Lung (tissue), 12 donors: ENCODE results near the gene LYPD6B. TPM values are rescaled to one million over a fixed set of nuclear protein-coding genes. Genes with fewer than 3 reads are reported as not detected.

Experiments
- ATAC-seq: fragments of 200-7000 bp; cut with Tn5 transposase; one replicate; pipeline ENCODE4 v1.9.1; 2020; ENCODE audit warnings: moderate number of reproducible peaks; ENCODE audit not compliant: insufficient read depth, low FRiP score
- DNase-seq, 3 donors: peaks; one replicate each; pipeline ENCODE4 v3.0.0-alpha.2; 2013 to 2017
- H3K27ac ChIP-seq, 2 donors: one replicate each; pipeline ENCODE4 v1.5.1; 2013; ENCODE audit warnings: mild to moderate bottlenecking in 2 of 2, moderate library complexity in 2 of 2, control low read depth in 1 of 2, inconsistent platforms in 1 of 2, low read depth in 1 of 2, low read length in 1 of 2
- H3K27me3 ChIP-seq, 3 donors: one replicate each; pipeline ENCODE4 v1.5.1; 2013; ENCODE audit warnings: low read length in 2 of 3; ENCODE audit not compliant: control insufficient read depth in 3 of 3, insufficient read depth in 3 of 3
- H3K36me3 ChIP-seq, 4 donors: one replicate each; pipeline ENCODE4 v1.5.1; 2013; ENCODE audit warnings: low read length in 4 of 4, mild to moderate bottlenecking in 1 of 4, moderate library complexity in 1 of 4; ENCODE audit not compliant: control insufficient read depth in 4 of 4, insufficient read depth in 4 of 4
- H3K4me1 ChIP-seq, 5 donors: one replicate each; pipeline ENCODE4 v1.5.1; 2013; ENCODE audit warnings: low read length in 5 of 5, mild to moderate bottlenecking in 2 of 5, moderate library complexity in 1 of 5; ENCODE audit not compliant: control insufficient read depth in 5 of 5, insufficient read depth in 5 of 5
- H3K4me3 ChIP-seq: one replicate; pipeline ENCODE4 v1.5.1; 2013; ENCODE audit warnings: mild to moderate bottlenecking, control low read depth, moderate library complexity
- H3K9ac ChIP-seq, 2 donors: one replicate each; pipeline ENCODE4 v1.5.1; 2013; ENCODE audit warnings: low read length in 2 of 2, control low read depth in 1 of 2; ENCODE audit not compliant: insufficient read depth in 1 of 2
- H3K9me3 ChIP-seq, 4 donors: one replicate each; pipeline ENCODE4 v1.5.1; 2013; ENCODE audit warnings: low read length in 3 of 4, mild to moderate bottlenecking in 1 of 4, moderate library complexity in 1 of 4; ENCODE audit not compliant: control insufficient read depth in 4 of 4, insufficient read depth in 3 of 4
- WGBS, 2 donors: extraction: QIAGEN DNeasy Blood & Tissue Kit; methylation state at CpG; one replicate each; pipeline ENCODE4 v1.1.7; 2013; 5-methylcytosine and 5-hydroxymethylcytosine counted together
- polyA plus RNA-seq, 2 donors: library from polyadenylated mRNA; stranded (reverse); fragments of 200-250 nt; gene quantifications; one replicate each; pipeline ENCODE4 v1.2.1, GENCODE V29; 2013
- total RNA-seq, 2 donors: library from RNA; depleted of rRNA in 1 of 2; stranded (reverse); fragments of >200 nt in 1 of 2; gene quantifications; one replicate each; pipeline ENCODE4 v1.2.1, GENCODE V29; 2014 to 2021
- TF ChIP-seq, protein P1 (sequence below): IDR thresholded peaks from 2 replicates; pipeline ENCODE4 v1.5.1; 2012; ENCODE audit warnings: mild to moderate bottlenecking; ENCODE audit errors: control extremely low read depth, extremely low read depth
- donor health status: control.
- donor health status: control.
- donor health status: Bipolar disorder and iron deficiency.
- donor health status: healthy.
- donor health status: DM: yes; HTN: yes; CAD: no.

The LYPD6B gene
- total and polyA plus RNA-seq, 4 donors = 2.5 to 12.4 (median 3.4) TPM

DNA sequence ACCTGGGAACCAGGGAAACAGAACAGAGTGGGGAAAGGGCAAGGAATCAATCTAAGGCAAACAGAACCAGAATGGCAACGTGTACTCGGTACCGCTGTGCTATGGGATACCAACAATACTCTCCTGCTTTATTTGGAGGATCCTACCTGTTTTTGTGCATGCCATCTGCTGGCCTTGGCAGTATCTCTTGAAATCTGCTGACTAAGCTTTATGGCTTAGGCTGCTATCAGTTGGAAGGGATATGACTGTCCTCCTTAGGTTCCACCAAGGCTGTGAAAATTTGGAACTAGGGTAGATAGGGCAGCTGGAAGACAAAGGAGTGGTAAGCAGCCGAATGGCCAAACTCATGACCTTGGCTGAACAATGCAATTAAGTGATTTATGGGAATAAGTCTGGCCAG lies 220.6 kb downstream of the LYPD6B start:
- TF ChIP-seq, protein P1, sequence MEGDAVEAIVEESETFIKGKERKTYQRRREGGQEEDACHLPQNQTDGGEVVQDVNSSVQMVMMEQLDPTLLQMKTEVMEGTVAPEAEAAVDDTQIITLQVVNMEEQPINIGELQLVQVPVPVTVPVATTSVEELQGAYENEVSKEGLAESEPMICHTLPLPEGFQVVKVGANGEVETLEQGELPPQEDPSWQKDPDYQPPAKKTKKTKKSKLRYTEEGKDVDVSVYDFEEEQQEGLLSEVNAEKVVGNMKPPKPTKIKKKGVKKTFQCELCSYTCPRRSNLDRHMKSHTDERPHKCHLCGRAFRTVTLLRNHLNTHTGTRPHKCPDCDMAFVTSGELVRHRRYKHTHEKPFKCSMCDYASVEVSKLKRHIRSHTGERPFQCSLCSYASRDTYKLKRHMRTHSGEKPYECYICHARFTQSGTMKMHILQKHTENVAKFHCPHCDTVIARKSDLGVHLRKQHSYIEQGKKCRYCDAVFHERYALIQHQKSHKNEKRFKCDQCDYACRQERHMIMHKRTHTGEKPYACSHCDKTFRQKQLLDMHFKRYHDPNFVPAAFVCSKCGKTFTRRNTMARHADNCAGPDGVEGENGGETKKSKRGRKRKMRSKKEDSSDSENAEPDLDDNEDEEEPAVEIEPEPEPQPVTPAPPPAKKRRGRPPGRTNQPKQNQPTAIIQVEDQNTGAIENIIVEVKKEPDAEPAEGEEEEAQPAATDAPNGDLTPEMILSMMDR = no peak
- ATAC-seq = no peak
- no peak for DNase-seq
- Histone ChIP-seq H3K27ac (no peak overlapping the region), H3K9ac (no peak overlapping the region), H3K9me3 (peaks cover 0 to 3% (median 1%) of the 10 kb centered on the region in 4 donors), H3K4me1 (peaks cover 0 to 33% (median 0%) of the 10 kb centered on the region in 5 donors), H3K27me3 (no peaks in the 10 kb centered on the region), H3K4me3 (no peak overlapping the region), H3K36me3 (no peaks in the 10 kb centered on the region)
- WGBS, 2 donors = 91 to 97% methylated on average over 4 of the region's 4 CpGs

DNA sequence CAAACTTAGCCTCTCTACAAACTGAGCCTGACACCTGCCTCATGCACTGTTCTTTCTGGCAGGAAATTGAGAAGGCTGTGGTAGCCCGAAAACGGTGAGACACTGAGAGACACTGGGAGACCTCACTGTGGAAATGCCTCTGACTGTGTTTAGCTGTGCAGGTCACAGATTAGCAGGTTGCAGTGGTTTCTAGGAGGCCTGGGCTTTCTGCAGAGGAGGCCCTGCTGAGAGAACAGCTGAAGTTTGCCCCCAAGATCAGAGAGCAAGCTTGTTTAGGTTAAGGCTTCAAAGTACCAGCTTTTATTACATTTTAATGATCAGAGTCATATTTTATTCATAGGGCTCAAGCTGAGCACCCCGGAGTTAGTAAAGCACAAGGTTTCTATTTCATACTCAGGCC lies 223.2 kb downstream of the LYPD6B start:
- WGBS, 2 donors = 62 to 67% methylated on average over 3 of the region's 3 CpGs
- Histone ChIP-seq H3K9ac (no peak overlapping the region), H3K9me3 (peaks cover 0 to 3% (median 1%) of the 10 kb centered on the region in 4 donors), H3K36me3 (no peaks in the 10 kb centered on the region), H3K27ac (no peak overlapping the region), H3K27me3 (no peaks in the 10 kb centered on the region), H3K4me3 (no peak overlapping the region), H3K4me1 (peaks cover 0 to 33% (median 0%) of the 10 kb centered on the region in 5 donors)
- TF ChIP-seq, protein P1 = no peak
- ATAC-seq = no peak
- DNase-seq = peak; percentile 17 to 62 (median 47)

Other genes with a start within 250 kb of the LYPD6B start
- gene KIF5C, start 163.5 kb upstream of the LYPD6B start, total RNA-seq = 1 to 10 TPM in 1 of 2 donors, under 1 TPM in 1; 0.77 to 1.4 TPM
- gene KIF5C, start 163.5 kb upstream of the LYPD6B start, polyA plus RNA-seq = under 1 TPM; 0.22 TPM